ENCODE measurements around the gene SERTM2.
"Not testable (repeated sequence)": the region's sequence is repeated elsewhere in the genome, so short reads cannot be mapped to it uniquely, and the experiment has no call there.

SERTM2 gene

DNA sequence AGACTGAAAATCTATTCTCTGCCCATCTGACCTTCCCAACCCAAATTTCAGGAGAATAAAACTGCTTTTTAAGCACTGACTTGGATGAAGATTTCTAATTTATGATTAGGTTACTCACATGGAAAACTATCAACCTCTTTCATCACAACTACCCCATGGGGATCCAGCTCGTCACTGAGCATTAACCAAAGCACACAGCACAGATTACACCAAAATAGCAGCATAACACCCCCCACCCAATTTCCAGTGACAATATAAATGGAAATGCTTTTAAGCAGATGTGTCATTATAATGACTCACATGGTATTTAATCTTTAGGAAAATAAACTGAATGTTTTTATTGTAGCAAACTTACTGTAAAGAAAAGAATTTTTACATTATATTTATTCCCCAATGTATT is 9.7 kb downstream of the SERTM2 start:
- no peak overlapping the region for H3K4me3 ChIP-seq (ENCODE audit: control insufficient read depth, low read depth, low read length)
- TF ChIP-seq, protein P1, sequence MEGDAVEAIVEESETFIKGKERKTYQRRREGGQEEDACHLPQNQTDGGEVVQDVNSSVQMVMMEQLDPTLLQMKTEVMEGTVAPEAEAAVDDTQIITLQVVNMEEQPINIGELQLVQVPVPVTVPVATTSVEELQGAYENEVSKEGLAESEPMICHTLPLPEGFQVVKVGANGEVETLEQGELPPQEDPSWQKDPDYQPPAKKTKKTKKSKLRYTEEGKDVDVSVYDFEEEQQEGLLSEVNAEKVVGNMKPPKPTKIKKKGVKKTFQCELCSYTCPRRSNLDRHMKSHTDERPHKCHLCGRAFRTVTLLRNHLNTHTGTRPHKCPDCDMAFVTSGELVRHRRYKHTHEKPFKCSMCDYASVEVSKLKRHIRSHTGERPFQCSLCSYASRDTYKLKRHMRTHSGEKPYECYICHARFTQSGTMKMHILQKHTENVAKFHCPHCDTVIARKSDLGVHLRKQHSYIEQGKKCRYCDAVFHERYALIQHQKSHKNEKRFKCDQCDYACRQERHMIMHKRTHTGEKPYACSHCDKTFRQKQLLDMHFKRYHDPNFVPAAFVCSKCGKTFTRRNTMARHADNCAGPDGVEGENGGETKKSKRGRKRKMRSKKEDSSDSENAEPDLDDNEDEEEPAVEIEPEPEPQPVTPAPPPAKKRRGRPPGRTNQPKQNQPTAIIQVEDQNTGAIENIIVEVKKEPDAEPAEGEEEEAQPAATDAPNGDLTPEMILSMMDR (IDR thresholded peaks at IDR 0.05; ENCODE audit: control insufficient read depth, insufficient read depth, low read depth, low read length, missing control alignments): no peak
- DNase-seq (ENCODE audit: low read depth): no peak

- no peak for DNase-seq (ENCODE audit: low read depth)
These were observed 31.8 kb downstream of the SERTM2 start for GRCh38 chrX:111543212-111543741.

DNA sequence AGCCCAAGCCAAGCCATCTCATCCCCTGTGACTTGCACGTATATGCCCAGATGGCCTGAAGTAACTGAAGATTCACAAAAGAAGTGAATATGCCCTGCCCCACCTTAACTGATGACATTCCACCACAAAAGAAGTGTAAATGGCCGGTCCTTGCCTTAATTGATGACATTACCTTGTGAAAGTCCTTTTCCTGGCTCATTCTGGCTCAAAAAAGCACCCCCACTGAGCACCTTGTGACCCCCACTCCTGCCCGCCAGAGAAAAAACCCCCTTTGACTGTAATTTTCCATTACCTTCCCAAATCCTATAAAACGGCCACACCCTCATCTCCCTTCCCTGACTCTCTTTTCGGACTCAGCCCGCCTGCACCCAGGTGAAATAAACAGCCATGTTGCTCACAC is 37.8 kb downstream of the SERTM2 start:
- not testable (repeated sequence) for DNase-seq (ENCODE audit: low read depth); H3K4me3 ChIP-seq (ENCODE audit: control insufficient read depth, low read depth, low read length)

More at GRCh38 chrX:111543212-111543741, 31.8 kb downstream of the SERTM2 start:
- TF ChIP-seq, protein P1 (IDR thresholded peaks at IDR 0.05; ENCODE audit: control insufficient read depth, insufficient read depth, low read depth, low read length, missing control alignments): no peak
- H3K4me3 ChIP-seq (ENCODE audit: control insufficient read depth, low read depth, low read length): no peak overlapping the region

DNA sequence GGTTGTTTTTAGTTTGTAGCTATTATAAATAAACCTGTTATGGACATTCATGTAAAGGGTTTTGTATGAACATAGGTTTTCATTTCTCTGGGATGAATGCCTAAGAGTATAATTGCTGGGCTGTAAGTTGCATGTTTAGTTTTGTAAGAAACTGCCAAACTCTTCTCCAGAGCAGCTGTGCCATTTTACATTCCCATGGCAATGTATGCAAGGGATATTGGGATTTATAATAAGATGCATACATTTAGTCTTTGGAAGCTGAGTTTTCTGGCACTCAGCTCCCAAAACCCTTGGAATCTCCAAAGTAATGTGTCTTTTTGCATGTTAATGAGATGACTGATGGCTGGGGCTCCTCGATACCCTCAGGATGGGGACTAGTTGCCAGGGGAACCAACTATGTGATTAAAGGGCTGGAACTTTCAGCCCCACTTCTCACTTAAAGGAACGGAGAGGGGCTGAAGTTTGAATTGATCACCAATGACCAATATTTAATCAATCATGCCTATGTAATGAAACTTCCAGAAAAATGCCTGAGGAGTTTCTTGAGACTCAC is 44.0 kb downstream of the SERTM2 start:
- DNase-seq (ENCODE audit: low read depth): no peak
- TF ChIP-seq, protein P1 (IDR thresholded peaks at IDR 0.05; ENCODE audit: control insufficient read depth, insufficient read depth, low read depth, low read length, missing control alignments): no peak

GRCh38 chrX:111560801-111561200 is 49.4 kb downstream of the SERTM2 start:
- H3K4me3 ChIP-seq (ENCODE audit: control insufficient read depth, low read depth, low read length): no peak overlapping the region
- no peak for DNase-seq (ENCODE audit: low read depth)

More for the DNA sequence above, 44.0 kb downstream of the SERTM2 start:
- no peak overlapping the region for H3K4me3 ChIP-seq (ENCODE audit: control insufficient read depth, low read depth, low read length)

DNA sequence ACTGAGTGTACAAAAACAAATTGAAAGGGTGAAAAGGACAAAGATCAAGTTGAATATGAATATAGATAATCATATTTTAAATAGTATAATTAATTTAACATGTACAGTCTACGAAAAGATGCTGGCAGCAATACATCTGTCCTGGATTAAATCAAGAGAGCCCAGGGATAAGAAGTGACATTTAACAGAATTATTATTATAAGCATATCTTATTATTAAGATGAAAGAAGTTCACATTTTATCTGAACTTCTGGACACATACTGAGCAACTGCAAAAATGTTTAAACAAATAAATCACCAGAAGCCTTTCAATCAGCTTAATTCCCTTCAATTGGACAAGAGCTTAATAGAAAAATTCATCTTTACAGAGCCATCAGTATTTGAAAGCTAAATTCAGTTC is 50.4 kb downstream of the SERTM2 start:
- H3K4me3 ChIP-seq (ENCODE audit: control insufficient read depth, low read depth, low read length): no peak overlapping the region
- TF ChIP-seq, protein P1 (IDR thresholded peaks at IDR 0.05; ENCODE audit: control insufficient read depth, insufficient read depth, low read depth, low read length, missing control alignments): no peak
- DNase-seq (ENCODE audit: low read depth): no peak

More at GRCh38 chrX:111560801-111561200, 49.4 kb downstream of the SERTM2 start:
- TF ChIP-seq, protein P1 (IDR thresholded peaks at IDR 0.05; ENCODE audit: control insufficient read depth, insufficient read depth, low read depth, low read length, missing control alignments): no peak

DNA sequence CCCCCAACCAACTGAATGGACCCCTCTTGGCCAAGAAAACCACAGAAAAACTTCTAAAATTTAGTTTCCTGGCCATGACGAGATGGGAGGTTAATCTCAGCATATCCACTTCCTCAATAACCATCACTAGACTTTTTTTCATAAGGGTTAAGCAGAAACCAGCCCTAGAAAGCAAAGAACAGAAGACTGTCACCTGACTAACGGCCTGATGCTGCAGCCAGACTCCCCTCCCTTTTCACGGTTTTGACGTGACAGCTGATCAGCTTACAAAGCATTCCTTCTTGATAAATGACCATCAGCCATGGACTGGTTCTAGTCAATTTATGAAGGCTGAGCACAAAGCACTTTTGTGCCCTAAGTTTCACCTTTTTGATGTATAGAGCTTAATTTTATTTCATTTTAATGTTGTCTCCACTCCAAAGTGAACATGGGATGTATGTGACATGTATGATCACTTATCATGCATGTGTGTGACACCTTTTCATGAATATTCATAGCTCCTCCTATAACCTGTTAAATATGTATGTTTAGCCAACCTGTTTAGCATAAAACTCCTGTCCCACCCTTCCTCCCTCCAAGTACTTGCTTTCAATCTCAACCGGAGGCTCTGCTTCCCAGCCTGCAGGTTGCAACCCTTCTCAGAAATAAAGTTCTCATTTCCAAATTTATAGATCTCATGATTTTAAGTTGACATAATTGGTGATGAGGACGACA is 56.3 kb downstream of the SERTM2 start:
- no peak overlapping the region for H3K4me3 ChIP-seq (ENCODE audit: control insufficient read depth, low read depth, low read length)
- no peak for DNase-seq (ENCODE audit: low read depth)
- TF ChIP-seq, protein P1 (IDR thresholded peaks at IDR 0.05; ENCODE audit: control insufficient read depth, insufficient read depth, low read depth, low read length, missing control alignments): no peak
